Measurements from ENCODE around the gene C2CD5.
"Not testable (repeated sequence)": the region's sequence is repeated elsewhere in the genome, so short reads cannot be mapped to it uniquely, and the experiment has no call there.

Gene C2CD5

GRCh38 chr12:22569253-22569652 lies 24.9 kb upstream of the C2CD5 start:
- H3K27me3 ChIP-seq (ENCODE audit: low read length), result no peaks in the 10 kb centered on the region
- TF ChIP-seq CTCF (IDR thresholded peaks at IDR 0.05; ENCODE audit: insufficient read depth, low read length, poor library complexity, severe bottlenecking), result no peak
- TF ChIP-seq EZH2phosphoT487 (conservative IDR thresholded peaks at IDR 0.05; ENCODE audit: low read length), result no peak
- H3F3A ChIP-seq (ENCODE audit: insufficient read depth), result no peaks in the 10 kb centered on the region
- H3K9me3 ChIP-seq (ENCODE audit: insufficient read depth, low read length), result no peaks in the 10 kb centered on the region
- H2AFZ ChIP-seq (ENCODE audit: low read depth, low read length, severe bottlenecking), result no peak overlapping the region
- no peak overlapping the region for H3K4me3 ChIP-seq (ENCODE audit: insufficient read depth, low read length, poor library complexity, severe bottlenecking)
- H3K27ac ChIP-seq (ENCODE audit: low read depth, low read length), result no peak overlapping the region
- no peak overlapping the region for H3K9ac ChIP-seq (ENCODE audit: low read length)
- no peaks in the 10 kb centered on the region for H3K36me3 ChIP-seq (ENCODE audit: low read length)
- no peaks in the 10 kb centered on the region for H4K20me1 ChIP-seq (ENCODE audit: low read depth, low read length)
- H3K79me2 ChIP-seq (ENCODE audit: insufficient read depth, low read length), result no peaks in the 10 kb centered on the region
- no peak overlapping the region for H3K4me2 ChIP-seq (ENCODE audit: low read depth, low read length, poor library complexity, severe bottlenecking)
- no peaks in the 10 kb centered on the region for H3K9me2 ChIP-seq (replicated peaks; ENCODE audit: insufficient read depth, low read length)

- H3F3A ChIP-seq (ENCODE audit: insufficient read depth), result no peaks in the 10 kb centered on the region
- no peak overlapping the region for H3K4me3 ChIP-seq (ENCODE audit: insufficient read depth, low read length, poor library complexity, severe bottlenecking)
- H3K27me3 ChIP-seq (ENCODE audit: low read length), result no peaks in the 10 kb centered on the region
- no peak overlapping the region for H2AFZ ChIP-seq (ENCODE audit: low read depth, low read length, severe bottlenecking)
- H3K9me2 ChIP-seq (replicated peaks; ENCODE audit: insufficient read depth, low read length), result no peaks in the 10 kb centered on the region
- TF ChIP-seq EZH2phosphoT487 (conservative IDR thresholded peaks at IDR 0.05; ENCODE audit: low read length) (no peak), CTCF (IDR thresholded peaks at IDR 0.05; ENCODE audit: insufficient read depth, low read length, poor library complexity, severe bottlenecking) (no peak)
- no peaks in the 10 kb centered on the region for H3K9me3 ChIP-seq (ENCODE audit: insufficient read depth, low read length)
- H3K27ac ChIP-seq (ENCODE audit: low read depth, low read length), result no peak overlapping the region
- no peaks in the 10 kb centered on the region for H4K20me1 ChIP-seq (ENCODE audit: low read depth, low read length)
- H3K36me3 ChIP-seq (ENCODE audit: low read length), result no peaks in the 10 kb centered on the region
- no peaks in the 10 kb centered on the region for H3K79me2 ChIP-seq (ENCODE audit: insufficient read depth, low read length)
- H3K4me2 ChIP-seq (ENCODE audit: low read depth, low read length, poor library complexity, severe bottlenecking), result no peak overlapping the region
- no peak overlapping the region for H3K9ac ChIP-seq (ENCODE audit: low read length)
Observed at GRCh38 chr12:22562036-22563028, 18.0 kb upstream of the C2CD5 start.

- H3K79me2 ChIP-seq (ENCODE audit: insufficient read depth, low read length); H2AFZ ChIP-seq (ENCODE audit: low read depth, low read length, severe bottlenecking); H3K9me3 ChIP-seq (ENCODE audit: insufficient read depth, low read length); H3K4me2 ChIP-seq (ENCODE audit: low read depth, low read length, poor library complexity, severe bottlenecking); H3K27me3 ChIP-seq (ENCODE audit: low read length); H3K4me3 ChIP-seq (ENCODE audit: insufficient read depth, low read length, poor library complexity, severe bottlenecking); H3K27ac ChIP-seq (ENCODE audit: low read depth, low read length); H3K9ac ChIP-seq (ENCODE audit: low read length); H4K20me1 ChIP-seq (ENCODE audit: low read depth, low read length); H3K9me2 ChIP-seq (replicated peaks; ENCODE audit: insufficient read depth, low read length); H3K36me3 ChIP-seq (ENCODE audit: low read length); H3F3A ChIP-seq (ENCODE audit: insufficient read depth): not testable (repeated sequence)
Observed at GRCh38 chr12:22554750-22555149, 10.4 kb upstream of the C2CD5 start.

GRCh38 chr12:22551624-22552023 lies 7.3 kb upstream of the C2CD5 start:
- Histone ChIP-seq H3F3A (ENCODE audit: insufficient read depth) (no peaks in the 10 kb centered on the region), H3K27ac (ENCODE audit: low read depth, low read length) (no peak overlapping the region), H3K9me3 (ENCODE audit: insufficient read depth, low read length) (no peaks in the 10 kb centered on the region), H3K9ac (ENCODE audit: low read length) (no peak overlapping the region), H3K4me2 (ENCODE audit: low read depth, low read length, poor library complexity, severe bottlenecking) (no peak overlapping the region), H3K9me2 (replicated peaks; ENCODE audit: insufficient read depth, low read length) (no peaks in the 10 kb centered on the region), H3K4me3 (ENCODE audit: insufficient read depth, low read length, poor library complexity, severe bottlenecking) (no peak overlapping the region), H2AFZ (ENCODE audit: low read depth, low read length, severe bottlenecking) (no peak overlapping the region), H3K27me3 (ENCODE audit: low read length) (no peaks in the 10 kb centered on the region), H3K36me3 (ENCODE audit: low read length) (no peaks in the 10 kb centered on the region), H4K20me1 (ENCODE audit: low read depth, low read length) (no peaks in the 10 kb centered on the region), H3K79me2 (ENCODE audit: insufficient read depth, low read length) (no peaks in the 10 kb centered on the region)
- TF ChIP-seq CTCF (IDR thresholded peaks at IDR 0.05; ENCODE audit: insufficient read depth, low read length, poor library complexity, severe bottlenecking), result no peak
- no peak for TF ChIP-seq EZH2phosphoT487 (conservative IDR thresholded peaks at IDR 0.05; ENCODE audit: low read length)

All from SU-DHL-6 (cell line).